HT-29 (cell line): ENCODE results near the gene ESRRA. TPM values are rescaled to one million over a fixed set of nuclear protein-coding genes. Genes with fewer than 3 reads are reported as not detected.
"Not testable (repeated sequence)": the region's sequence is repeated elsewhere in the genome, so short reads cannot be mapped to it uniquely, and the experiment has no call there.

Source experiments
- DNase-seq: peaks from one replicate; pipeline ENCODE4 v3.0.0-alpha.2; 2015; ENCODE audit warnings: low spot score
- total RNA-seq: library from RNA; depleted of rRNA; stranded (reverse); fragments of >200 nt; shearing (Covaris generic); gene quantifications from 2 replicates; pipeline ENCODE4 v1.2.3, GENCODE V29; 2014

The ESRRA gene
- total RNA-seq, 1 experiment from 2014 or later, result 180 TPM

DNA sequence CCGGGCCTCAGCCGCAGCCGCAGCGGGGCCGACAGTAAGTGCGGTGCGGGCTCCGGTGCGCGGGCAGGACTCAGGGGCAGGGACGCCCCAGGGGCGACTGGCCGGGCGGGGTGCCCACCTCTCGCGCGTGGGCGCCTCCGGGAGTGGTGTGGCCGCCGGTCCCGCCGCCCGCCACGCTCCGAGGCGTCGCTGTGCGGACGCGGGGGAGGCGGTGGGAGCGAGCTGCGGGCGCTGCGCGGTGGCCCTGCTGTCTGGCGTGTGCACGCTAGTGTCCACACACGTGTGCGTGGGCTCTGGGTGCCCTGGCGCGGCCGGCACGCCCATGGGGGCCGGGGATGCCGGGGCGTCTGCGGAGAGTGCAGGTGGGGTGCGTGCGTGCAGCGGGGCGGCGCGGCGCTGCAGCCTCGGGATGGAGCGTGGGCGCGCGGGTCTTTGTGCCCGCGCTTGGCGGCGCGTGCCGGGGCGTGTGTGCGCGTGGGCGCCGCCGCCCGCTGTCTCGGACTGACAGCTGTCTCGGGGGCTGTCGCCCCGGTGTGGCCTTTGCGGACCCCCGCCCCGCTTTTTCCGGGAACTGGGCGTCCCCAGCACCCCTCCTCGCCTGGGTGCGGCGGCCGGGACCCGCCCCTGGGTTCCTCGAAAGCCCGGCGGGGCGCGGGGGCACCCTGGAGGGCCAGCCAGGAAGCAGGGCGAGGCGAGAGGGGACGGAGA lies 13.4 kb upstream of the ESRRA start:
- DNase-seq, result no peak

DNA sequence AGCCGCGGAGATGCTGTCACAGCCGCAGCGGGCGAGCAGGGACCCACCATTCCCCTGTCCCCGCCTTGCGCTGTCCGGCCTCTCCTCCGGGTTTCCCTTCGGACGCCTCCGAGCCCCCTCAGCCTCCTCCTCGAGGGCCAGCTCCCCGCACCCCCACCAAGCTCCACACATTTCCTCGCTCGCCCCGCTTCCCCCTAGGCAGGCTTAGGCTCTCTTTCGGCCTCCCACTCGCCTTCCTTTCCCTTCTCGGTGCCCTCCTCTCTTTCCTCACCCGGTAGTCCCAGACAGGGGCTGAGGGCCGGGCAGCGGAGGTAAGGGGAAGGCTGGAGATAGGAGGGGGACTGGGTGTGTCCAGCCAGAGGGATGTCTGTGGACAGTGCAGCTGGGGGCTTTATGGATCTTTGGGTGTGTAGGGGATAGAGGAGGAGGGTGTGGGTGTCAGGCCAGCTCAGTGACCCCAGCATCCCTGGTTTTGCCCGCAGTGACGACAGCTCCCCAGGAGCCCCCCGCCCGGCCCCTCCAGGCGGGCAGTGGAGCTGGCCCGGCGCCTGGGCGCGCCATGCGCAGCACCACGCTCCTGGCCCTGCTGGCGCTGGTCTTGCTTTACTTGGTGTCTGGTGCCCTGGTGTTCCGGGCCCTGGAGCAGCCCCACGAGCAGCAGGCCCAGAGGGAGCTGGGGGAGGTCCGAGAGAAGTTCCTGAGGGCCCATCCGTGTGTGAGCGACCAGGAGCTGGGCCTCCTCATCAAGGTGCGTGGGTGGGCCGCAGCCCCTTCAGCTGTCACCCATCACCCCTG lies 12.7 kb upstream of the ESRRA start:
- no peak for DNase-seq

DNA sequence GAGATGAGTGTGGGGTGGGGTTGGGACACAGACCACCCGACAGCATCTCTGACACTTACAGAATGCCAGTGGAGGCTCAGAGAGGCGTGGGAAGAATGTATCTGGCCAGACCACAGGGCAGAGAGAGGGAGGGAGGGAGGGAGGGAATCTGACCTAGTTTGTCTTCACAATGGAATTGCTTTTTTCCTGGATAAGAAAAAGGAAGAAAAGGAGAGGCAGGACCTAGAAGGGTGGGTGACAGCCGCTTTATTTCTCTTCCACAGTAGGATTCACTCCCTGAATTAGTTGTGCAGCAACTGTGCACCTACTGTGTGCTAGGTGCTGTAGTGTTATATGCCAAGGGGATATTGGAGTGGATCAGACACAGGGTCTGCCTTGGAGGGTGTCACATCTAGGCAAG lies 10.6 kb upstream of the ESRRA start:
- no peak for DNase-seq

DNA sequence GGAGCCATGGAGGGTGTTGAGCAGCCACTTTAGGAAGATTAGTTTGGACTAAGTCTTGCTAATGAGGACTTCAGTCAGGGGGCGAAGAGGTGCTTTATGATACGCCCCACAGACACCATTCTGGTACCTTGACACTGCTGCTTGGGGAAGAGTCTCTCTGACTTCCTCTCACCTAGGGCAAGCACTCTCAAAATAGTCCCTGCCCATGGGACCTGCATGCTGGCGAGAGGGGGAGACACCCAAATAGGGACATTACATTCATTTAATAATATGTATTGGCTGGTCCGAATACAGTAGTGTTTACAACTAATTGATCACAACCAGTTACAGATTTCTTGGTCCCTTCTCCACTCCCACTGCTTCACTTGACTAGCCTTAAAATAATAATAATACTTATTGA lies 9.6 kb upstream of the ESRRA start:
- no peak for DNase-seq

DNA sequence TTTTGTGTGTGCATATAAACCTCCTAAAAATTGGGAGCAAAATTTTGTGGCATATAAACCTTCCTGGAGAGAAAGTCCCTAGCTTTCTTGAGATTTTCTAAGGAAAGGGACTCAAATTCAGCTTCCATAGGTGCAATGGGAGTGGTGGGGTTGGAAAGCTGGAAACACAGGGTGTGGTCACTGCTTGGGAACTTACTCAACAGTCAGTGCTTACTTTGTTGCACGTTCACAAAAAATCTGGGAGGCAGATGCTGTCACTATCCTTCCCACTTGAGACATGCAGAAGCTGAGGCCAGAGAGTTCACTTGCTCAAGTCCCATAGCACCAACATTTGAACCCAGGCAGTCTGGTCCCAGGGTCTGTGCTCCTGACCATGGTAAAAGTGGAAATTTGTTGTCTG lies 9.1 kb upstream of the ESRRA start:
- no peak for DNase-seq

DNA sequence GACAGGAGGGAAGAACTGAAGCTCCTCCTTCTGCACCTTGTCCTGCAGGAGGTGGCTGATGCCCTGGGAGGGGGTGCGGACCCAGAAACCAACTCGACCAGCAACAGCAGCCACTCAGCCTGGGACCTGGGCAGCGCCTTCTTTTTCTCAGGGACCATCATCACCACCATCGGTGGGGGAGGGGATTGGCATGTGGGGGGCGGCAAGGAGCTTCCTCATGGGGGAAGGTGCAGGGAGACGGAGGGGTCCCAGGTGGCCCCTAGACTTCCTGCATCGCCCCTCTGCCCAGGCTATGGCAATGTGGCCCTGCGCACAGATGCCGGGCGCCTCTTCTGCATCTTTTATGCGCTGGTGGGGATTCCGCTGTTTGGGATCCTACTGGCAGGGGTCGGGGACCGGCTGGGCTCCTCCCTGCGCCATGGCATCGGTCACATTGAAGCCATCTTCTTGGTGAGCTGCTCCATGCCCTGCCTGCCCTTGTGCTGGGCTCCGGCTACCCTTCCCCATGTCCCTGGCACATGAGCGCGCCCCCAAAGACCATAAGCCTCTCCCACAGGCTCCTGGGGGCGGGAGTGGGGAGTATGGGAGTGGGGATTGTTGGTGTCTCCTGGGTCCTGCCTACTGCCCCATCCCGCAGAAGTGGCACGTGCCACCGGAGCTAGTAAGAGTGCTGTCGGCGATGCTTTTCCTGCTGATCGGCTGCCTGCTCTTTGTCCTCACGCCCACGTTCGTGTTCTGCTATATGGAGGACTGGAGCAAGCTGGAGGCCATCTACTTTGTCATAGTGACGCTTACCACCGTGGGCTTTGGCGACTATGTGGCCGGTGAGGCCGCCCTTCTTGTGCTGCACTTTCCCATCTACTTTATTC lies 8.3 kb upstream of the ESRRA start:
- DNase-seq, result no peak

DNA sequence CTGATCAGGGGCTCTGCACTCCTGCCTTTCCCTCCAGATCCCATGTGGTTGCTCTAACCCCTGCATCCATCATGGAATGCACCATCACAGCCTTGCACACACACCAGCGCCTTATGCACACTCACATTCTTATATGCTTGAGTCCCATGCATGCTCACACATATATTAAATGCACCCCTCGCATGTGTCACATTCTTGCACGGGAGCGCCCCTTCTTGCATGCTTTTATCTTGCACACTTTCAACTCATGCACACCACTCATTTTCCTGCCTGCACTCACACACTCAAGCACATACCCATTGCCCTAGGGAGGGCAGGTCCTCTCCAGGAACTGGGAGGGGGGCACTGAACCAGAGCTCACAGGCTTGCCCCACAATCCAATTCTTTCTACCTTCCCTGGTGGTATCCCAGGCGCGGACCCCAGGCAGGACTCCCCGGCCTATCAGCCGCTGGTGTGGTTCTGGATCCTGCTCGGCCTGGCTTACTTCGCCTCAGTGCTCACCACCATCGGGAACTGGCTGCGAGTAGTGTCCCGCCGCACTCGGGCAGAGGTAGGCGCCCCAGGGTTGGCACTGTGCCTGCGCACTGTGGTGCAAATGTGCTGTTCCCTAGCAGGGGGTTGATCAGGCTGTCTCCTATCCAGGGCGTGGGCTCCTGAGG lies 7.5 kb upstream of the ESRRA start:
- no peak for DNase-seq

DNA sequence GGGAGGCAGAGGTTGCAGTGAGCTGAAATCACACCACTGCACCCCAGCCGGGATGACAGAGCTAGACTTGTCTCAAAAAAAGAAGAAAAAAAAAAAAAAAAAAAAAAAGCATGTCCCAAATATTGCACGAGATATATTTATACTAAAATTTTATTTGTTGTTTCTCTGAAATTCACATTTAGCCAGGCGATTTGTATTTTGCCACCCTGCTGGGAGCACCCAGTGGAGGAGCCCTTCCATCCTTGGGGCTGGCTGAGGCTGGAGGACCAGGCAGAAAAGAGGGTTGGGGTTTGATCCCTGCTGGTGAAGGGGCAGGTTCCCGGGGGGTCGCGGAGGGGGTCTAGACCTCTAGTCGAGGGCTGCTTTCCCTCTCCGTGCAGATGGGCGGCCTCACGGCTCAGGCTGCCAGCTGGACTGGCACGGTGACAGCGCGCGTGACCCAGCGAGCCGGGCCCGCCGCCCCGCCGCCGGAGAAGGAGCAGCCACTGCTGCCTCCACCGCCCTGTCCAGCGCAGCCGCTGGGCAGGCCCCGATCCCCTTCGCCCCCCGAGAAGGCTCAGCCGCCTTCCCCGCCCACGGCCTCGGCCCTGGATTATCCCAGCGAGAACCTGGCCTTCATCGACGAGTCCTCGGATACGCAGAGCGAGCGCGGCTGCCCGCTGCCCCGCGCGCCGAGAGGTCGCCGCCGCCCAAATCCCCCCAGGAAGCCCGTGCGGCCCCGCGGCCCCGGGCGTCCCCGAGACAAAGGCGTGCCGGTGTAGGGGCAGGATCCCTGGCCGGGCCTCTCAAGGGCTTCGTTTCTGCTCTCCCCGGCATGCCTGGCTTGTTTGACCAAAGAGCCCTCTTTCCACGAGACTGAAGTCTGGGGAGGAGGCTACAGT lies 6.1 kb upstream of the ESRRA start:
- DNase-seq, result no peak

DNA sequence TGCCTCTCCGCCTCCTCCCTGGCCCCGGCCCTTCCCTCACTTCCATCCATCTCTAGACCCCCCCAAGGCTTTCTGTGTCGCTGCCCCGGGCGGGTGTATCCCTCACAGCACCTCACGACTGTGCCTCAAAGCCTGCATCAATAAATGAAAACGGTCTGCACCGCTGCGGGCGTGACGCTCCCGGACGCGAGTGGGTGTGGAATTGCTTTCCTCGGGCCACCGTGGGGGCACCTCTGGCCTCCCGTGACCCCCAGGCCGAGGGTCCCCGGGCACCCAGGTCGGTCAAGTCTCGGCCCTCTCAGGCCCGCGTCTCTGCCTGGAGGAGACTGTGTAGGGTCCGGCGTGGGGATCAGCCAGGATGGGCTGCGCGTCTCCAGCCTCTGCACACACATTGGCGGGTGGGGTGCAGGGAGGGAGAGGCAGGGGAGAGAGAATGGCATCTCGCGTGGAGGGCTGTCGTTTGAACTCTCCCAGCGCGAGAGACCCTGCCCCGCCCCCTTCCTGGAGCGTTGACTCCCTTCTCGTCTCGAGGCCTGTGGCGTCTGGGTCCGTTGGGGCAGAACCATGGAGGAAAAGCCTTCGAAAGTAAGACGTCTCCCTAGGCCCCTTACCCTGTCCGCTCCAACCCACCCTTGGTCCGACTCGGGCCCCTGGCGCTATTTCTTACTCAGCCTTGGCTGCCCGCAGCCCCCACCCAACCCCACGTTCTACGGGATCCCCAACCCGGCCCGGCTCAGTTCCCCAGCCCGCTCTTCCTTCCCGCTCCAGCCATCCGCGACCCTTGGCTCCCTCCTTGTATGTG lies 5.3 kb upstream of the ESRRA start, which contains the start of gene CATSPERZ:
Gene CATSPERZ (plus strand): TSS at position 512 of the 802 bp plus-strand sequence. CDS start 53 bp downstream, at position 565.
- DNase-seq, result no peak

DNA sequence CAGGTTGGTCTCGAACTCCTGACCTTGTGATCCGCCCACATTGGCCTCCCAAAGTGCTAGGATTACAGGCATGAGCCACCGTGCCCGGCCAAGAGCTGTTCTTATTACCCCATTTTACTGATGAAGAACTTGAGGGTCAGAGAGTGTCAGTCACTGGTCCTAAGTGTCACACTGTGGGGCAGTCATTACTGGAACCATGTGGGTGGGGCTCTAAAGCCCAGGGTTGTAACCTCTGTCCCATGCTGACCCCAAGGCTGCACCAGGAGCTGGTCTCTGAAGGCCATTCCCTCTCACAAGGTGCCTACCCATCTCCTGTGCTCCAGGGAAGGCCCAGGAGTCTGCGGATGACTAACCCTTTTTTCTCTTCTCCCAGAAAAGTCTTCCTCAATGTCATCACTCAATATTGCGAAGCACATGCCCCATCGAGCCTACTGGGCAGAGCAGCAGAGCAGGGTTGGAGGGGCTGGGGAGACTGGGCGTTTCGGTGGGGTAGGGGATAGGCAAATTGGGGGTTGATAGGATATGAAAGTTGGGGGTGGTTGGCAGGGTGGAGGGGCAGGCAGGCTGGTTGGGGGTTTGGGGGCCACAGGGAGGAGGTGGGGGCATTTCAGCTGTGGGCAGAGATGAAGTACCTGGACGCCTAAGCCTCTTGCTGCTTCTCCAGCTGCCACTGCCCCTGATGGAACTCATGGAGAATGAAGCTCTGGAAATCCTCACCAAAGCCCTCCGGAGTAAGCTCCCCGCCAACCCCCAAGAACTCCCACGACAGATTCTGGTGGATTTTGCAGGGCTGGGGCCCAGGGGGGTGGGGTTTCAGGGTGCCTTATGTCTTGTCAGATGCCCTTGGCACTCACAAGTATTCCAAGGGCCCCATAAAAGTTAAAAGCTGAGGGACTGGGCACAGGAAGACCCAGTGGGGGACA lies 2.0 kb upstream of the ESRRA start:
- DNase-seq, result no peak

DNA sequence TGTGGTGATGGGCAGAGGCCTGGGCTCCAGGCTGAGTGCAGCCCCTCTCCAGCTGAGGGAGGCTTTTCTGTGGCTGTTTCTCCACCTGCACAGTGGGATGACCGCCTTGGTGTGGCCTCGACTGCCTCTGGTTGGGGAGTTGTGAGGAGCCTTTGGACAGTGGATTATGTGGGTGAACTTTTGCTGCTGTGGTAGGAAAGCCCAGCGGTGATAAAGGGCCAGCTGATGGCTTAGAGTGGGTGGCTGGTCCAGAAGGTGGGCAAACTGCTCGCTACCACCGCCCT lies 1.4 kb upstream of the ESRRA start:
- no peak for DNase-seq

DNA sequence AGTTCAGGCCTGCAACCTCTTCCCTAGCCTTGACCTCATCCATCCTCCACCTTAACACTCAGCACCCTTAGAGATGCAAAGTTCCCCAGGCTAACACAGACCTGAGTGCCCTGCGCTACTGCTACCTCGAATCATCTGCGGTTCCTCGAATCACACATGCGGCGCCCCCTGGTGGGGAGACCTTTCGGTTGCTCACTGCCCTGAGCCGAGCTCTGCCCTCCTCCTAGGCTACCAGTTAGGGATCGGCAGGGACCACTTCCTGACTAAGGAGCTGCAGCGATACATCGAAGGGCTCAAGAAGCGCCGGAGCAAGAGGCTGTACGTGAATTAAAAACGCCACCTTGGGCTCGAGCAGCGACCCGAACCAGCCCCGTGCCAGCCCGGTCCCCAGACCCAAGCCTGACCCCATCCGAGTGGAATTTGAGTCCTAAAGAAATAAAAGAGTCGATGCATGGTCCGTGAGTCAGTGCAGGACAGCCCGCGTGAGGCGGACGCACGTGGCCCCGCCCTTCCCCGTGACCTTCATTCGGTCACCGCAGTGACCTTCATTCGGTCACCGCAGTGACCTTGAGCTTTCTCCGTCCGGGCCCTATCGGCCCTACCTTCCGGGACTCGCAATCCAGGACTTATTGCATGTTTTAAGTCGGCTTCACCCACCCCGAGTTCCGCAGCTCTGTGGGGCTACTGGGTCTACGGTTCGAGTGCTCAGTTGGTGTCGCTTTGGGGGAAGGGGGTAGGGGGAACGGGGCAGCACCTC lies 830 bp upstream of the ESRRA start:
- peak; percentile 98 for DNase-seq

DNA sequence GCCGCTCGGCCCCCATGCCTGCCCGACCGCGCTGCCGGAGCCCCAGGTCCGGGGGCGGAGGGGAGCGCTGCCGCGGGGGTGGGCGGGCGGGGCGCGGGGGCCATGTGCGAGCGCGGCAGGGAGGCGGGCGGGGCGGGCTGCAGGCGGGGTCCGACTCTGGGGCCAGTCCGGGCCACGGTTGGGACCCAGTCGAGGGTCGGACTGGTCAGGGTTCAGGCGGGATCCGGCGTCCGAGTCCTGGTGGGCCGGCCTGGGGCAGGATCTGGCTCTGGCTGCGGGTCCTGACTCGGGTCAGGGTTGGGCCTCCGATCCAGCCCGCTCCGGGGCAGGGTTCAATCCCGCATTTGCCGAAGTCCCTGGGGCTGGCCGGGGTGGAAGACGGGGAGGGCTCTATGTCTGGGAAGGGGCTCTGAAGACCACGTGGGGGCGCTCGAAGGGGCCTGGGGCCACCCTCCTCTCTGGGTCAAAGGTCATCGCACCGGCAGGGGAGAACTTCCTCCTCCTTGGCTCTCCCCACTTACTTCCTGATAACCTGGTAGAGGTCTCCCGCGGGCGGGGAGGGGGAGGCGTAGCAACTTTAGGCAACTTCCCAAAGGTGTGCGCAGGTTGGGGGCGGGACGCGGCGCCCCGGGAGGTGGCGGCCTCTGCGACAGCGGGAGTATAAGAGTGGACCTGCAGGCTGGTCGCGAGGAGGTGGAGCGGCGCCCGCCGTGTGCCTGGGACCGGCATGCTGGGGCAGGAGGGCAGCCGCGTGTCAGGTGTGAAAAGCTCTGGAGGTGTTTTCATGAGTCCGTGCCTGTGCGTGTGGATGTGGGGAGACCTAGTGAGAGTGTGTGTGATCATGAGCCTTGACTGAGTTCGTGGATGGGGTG lies 603 bp downstream of the ESRRA start:
- DNase-seq, result peak; percentile 90

DNA sequence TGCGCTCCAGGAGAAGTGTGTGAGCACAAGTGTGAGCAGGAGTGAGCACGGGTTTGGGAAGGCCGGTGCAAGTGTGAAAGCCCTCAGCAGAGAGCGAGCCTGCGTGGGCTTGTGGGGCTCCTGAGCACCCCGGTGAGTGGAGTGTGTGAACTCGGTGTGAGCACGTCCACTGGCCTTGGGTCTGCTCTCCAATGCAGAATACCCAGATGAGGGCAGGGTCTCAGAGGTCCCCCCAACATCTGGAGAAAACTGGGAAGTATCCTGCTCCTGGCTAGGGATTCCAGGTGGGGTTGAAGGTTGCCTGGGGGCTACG lies 1.2 kb downstream of the ESRRA start:
- no peak for DNase-seq

DNA sequence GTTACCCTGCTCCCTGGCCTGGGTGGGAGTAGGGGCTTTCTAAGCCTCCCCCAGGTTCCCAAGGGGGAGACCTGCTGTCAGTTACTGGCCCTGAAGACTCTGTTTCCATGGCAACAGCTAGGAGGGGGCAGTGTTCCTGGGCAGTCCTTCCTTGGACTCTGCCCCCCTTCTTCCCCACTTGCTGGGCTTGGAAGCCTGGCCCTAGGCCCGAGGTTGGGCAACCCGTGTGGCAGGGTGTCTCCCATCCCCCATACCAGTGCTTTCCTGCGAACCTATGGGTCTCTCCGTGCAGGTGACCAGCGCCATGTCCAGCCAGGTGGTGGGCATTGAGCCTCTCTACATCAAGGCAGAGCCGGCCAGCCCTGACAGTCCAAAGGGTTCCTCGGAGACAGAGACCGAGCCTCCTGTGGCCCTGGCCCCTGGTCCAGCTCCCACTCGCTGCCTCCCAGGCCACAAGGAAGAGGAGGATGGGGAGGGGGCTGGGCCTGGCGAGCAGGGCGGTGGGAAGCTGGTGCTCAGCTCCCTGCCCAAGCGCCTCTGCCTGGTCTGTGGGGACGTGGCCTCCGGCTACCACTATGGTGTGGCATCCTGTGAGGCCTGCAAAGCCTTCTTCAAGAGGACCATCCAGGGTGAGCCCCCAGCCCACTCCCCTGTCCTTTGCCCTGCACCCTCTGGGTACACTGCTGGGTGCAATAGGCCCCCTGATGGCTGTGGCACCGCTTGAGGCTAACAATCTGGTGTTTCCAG lies 1.7 kb downstream of the ESRRA start:
- DNase-seq, result peak; percentile 51

DNA sequence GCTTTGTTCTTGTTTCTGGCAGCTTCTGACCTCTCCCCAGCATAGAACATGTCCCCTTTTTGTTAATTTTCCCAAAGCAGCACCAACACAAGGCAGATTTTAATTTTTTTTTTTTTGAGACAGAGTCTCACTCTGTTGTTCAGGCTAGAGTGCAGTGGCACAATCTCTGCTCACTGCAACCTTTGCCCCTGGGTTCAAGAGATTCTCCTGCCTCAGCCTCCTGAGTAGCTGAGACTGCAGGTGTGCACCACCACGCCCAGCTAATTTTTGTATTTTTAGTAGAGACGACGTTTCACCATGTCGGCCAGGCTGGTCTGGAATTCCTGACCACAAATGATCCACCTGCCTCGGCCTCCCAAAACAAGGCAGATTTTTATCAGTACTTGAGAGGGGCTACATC lies 2.5 kb downstream of the ESRRA start:
- DNase-seq, result not testable (repeated sequence)

DNA sequence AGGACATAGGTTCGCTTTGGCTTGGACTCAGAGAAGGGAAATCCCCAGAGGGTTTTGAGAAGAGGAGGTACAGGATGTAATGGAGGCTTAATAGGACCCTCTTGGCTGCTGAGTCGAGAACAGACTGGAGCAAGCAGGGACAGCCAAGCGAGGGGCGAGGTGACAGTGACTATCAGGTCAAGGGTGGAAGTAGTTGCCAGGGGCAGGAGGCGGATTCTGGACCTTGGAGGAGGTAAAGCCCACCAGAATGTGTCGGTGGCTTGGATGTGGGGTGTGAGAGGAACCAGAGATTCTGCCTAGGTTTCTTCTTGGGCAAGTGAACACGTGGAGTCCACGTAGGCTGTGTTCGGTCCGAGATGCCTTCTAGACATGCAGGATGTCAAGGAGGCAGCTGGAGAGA lies 7.6 kb downstream of the ESRRA start:
- no peak for DNase-seq
